B cell (primary cell): Measurements from ENCODE around the gene FBXL20. TPM values are rescaled to one million over a fixed set of nuclear protein-coding genes. Genes with fewer than 3 reads are reported as not detected.

Experiments used
- ATAC-seq: fragments of 200-7000 bp; cut with Tn5 transposase; one replicate; pipeline ENCODE4 v1.10.0; 2021; ENCODE audit warnings: low read depth, mild to moderate bottlenecking, moderate number of reproducible peaks, moderate library complexity
- CTCF ChIA-PET: fragments of 350-600 bp; sonication (Branson Sonifier 250); formaldehyde crosslinking; loops from one replicate; lab custom pipeline; 2021; ENCODE audit warnings: antibody characterized with exemption, inconsistent platforms; lab: Charles Lee
- POLR2A ChIA-PET: fragments of 350-600 bp; sonication (Branson Sonifier 250); formaldehyde crosslinking; loops from one replicate; lab custom pipeline; 2021; ENCODE audit warnings: antibody characterized with exemption; lab: Charles Lee
- DNase-seq: peaks from one replicate; pipeline ENCODE4 v3.0.0; 2013
- H2AFZ ChIP-seq: 2 replicates; pipeline ENCODE4 v1.6.1; 2012; ENCODE audit warnings: mild to moderate bottlenecking, low read depth, low read length; ENCODE audit not compliant: insufficient read depth, poor library complexity, severe bottlenecking
- H3K27ac ChIP-seq, 2 donors: 1 replicate in 1 of 2; 2 replicates in 1 of 2; pipeline ENCODE4 v1.5.1; 2012 to 2013; ENCODE audit warnings: low read length in 2 of 2, mild to moderate bottlenecking in 2 of 2, moderate library complexity in 1 of 2
- H3K27me3 ChIP-seq, 4 experiments: fragments of 200-600 bp in 1 of 4; sonication (generic) in 1 of 4; replicated peaks in 1 of 4; 1 replicate in 2 of 4; 2 replicates in 2 of 4; pipeline versions ENCODE4 v1.6.1 to v1.7.0; 2013 to 2016; ENCODE audit warnings: low read length in 3 of 4, mild to moderate bottlenecking in 2 of 4, mixed read lengths in 1 of 4, moderate library complexity in 1 of 4; ENCODE audit not compliant: insufficient read depth in 4 of 4, control insufficient read depth in 3 of 4; ENCODE audit errors: control extremely low read depth in 1 of 4
- H3K36me3 ChIP-seq, 2 experiments: replicated peaks in 1 of 2; 1 replicate in 1 of 2; 2 replicates in 1 of 2; pipeline versions ENCODE4 v1.6.1 to v1.7.1; 2013; ENCODE audit warnings: low read length in 1 of 2; ENCODE audit not compliant: insufficient read depth in 2 of 2, control insufficient read depth in 1 of 2; ENCODE audit errors: control extremely low read depth in 1 of 2, extremely low read depth in 1 of 2
- H3K4me1 ChIP-seq, 2 donors: fragments of 200-600 bp in 1 of 2; sonication (generic) in 1 of 2; 1 replicate in 1 of 2; 2 replicates in 1 of 2; pipeline versions ENCODE4 v1.5.1 to v1.6.1; 2013 to 2017; ENCODE audit warnings: low read length in 2 of 2; ENCODE audit not compliant: control insufficient read depth in 2 of 2, insufficient read depth in 2 of 2
- H3K4me2 ChIP-seq: replicated peaks from 2 replicates; pipeline ENCODE3; 2012; ENCODE audit warnings: mild to moderate bottlenecking, low read depth, low read length; ENCODE audit not compliant: poor library complexity, severe bottlenecking
- H3K4me3 ChIP-seq, 5 experiments: fragments of 200-600 bp in 1 of 5; sonication (generic) in 1 of 5; 1 replicate in 3 of 5; 2 replicates in 2 of 5; pipeline versions ENCODE4 v1.5.1 to v1.7.0; 2011 to 2016; ENCODE audit warnings: low read length in 4 of 5, mild to moderate bottlenecking in 4 of 5, low read depth in 2 of 5, control low read depth in 1 of 5, moderate library complexity in 1 of 5; ENCODE audit not compliant: insufficient read depth in 1 of 5; ENCODE audit errors: control extremely low read depth in 1 of 5, extremely low read depth in 1 of 5
- H3K79me2 ChIP-seq: fragments of 200-600 bp; sonication (generic); one replicate; pipeline ENCODE4 v1.6.0; 2016; ENCODE audit warnings: low read length; ENCODE audit not compliant: control insufficient read depth, insufficient read depth
- H3K9ac ChIP-seq: fragments of 200-600 bp; sonication (generic); 2 replicates; pipeline ENCODE4 v1.6.1; 2017; ENCODE audit warnings: mild to moderate bottlenecking, low read length, moderate library complexity
- H3K9me3 ChIP-seq, 3 donors: one replicate each; pipeline versions ENCODE4 v1.6.1 to v1.7.1; 2013; ENCODE audit warnings: low read length in 2 of 3; ENCODE audit not compliant: control insufficient read depth in 2 of 3, insufficient read depth in 1 of 3; ENCODE audit errors: control extremely low read depth in 1 of 3
- H4K20me1 ChIP-seq: 2 replicates; pipeline ENCODE4 v1.6.0; 2012; ENCODE audit warnings: mild to moderate bottlenecking, low read length; ENCODE audit not compliant: insufficient read depth, control insufficient read depth, poor library complexity, severe bottlenecking
- H3K27ac Mint-ChIP-seq: one replicate; pipeline ENCODE4 v1.8.0; 2021; ENCODE audit warnings: mixed read lengths
- H3K27me3 Mint-ChIP-seq: one replicate; pipeline ENCODE4 v1.8.0; 2021; ENCODE audit warnings: mixed read lengths
- H3K4me1 Mint-ChIP-seq: one replicate; pipeline ENCODE4 v1.8.0; 2021; ENCODE audit warnings: mixed read lengths
- H3K4me3 Mint-ChIP-seq: one replicate; pipeline ENCODE4 v1.8.0; 2021; ENCODE audit warnings: mixed read lengths
- H3K9me3 Mint-ChIP-seq: one replicate; pipeline ENCODE4 v1.8.0; 2022; ENCODE audit warnings: mixed read lengths; ENCODE audit not compliant: insufficient read depth
- EZH2 ChIP-seq: IDR thresholded peaks from 2 replicates; pipeline ENCODE4 v1.6.1; 2012; ENCODE audit warnings: borderline replicate concordance, low read depth, mild to moderate bottlenecking, moderate library complexity, low read length; ENCODE audit not compliant: insufficient read depth, poor library complexity, severe bottlenecking
- WGBS: methylation state at CpG from one replicate; pipeline ENCODE4 v1.1.5; 2013; ENCODE audit warnings: missing lambda C conversion rate; ENCODE audit not compliant: insufficient coverage; 5-methylcytosine and 5-hydroxymethylcytosine counted together
- intact Hi-C: fragments of 100-400 bp; cut with micrococcal nuclease; formaldehyde crosslinking; loops from one replicate; pipeline ENCODE4 v1.10.0; 2022
- polyA plus RNA-seq: library from polyadenylated mRNA; depleted of rRNA; stranded (reverse); fragments of >200 nt; gene quantifications from 2 replicates; pipeline ENCODE4 v1.2.3, GENCODE V29; 2012
- total RNA-seq, 2 donors: library from RNA; stranded (reverse); fragments of 120-200 nt in 1 of 2; gene quantifications; 1 replicate in 1 of 2; 2 replicates in 1 of 2; pipeline versions ENCODE4 v1.2.3 to v1.2.4, GENCODE V29; 2013 to 2022
- TF ChIP-seq, protein P1 (sequence below): fragments of 200-600 bp; IDR thresholded peaks from one replicate; pipeline ENCODE4 v1.8.0; 2022; ENCODE audit warnings: antibody characterized with exemption, mild to moderate bottlenecking

Gene FBXL20
- total and polyA plus RNA-seq, 2 donors (not counting 1 experiment from before 2014, with no cell fraction given), result 6.1 to 36.2 TPM

DNA sequence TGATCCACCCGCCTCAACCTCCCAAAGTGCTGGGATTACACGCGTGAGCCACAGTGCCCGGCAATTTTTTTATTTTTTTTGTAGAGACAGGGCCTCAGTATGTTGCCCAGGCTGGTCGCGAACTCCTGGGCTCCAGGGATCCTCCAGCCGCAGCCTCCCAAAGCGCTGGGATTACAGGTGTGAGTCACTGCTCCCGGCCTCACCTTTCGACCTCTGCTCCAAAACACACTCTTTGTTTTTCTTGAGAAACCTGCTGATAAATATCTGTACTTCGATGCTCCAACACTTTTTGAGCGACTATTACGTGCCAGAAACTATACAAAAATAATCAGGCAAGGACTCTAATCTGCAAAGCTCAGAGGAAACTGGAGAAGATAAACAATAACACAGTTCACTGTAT is 48.6 kb upstream of the FBXL20 start:
- H3K4me1 ChIP-seq, result peaks cover 13 to 17% of the 10 kb centered on the region in 2 donors
- no peaks in the 10 kb centered on the region for H3K27me3 ChIP-seq
- ATAC-seq (no peak), DNase-seq (no peak)
- peak overlapping the region; percentile 97 for H3K27ac Mint-ChIP-seq
- H3K4me2 ChIP-seq, result peak overlapping the region; percentile 71
- WGBS, result 95% methylated on average over 13 of the region's 13 CpGs
- no peaks in the 10 kb centered on the region for H3K27me3 Mint-ChIP-seq
- peaks cover 5% of the 10 kb centered on the region for H4K20me1 ChIP-seq
- H3K9me3 ChIP-seq, result no peaks in the 10 kb centered on the region
- H2AFZ ChIP-seq, result no peak overlapping the region
- H3K79me2 ChIP-seq, result peaks cover 47% of the 10 kb centered on the region
- peaks cover 0 to 5% of the 10 kb centered on the region in 2 experiments for H3K36me3 ChIP-seq
- no peaks in the 10 kb centered on the region for H3K9me3 Mint-ChIP-seq
- H3K27ac ChIP-seq, result peak overlapping the region in 1 of 2 donors; percentile 82
- peak overlapping the region; percentile 84 for H3K9ac ChIP-seq
- ChIA-PET POLR2A (interaction anchor here (5.5 kb wide), 1 partner anchor 11 kb away, joined by 90 read pairs; the partner anchor contains the start of gene CDK12), CTCF (interaction anchor here (0.5 to 1.9 kb wide), 2 partner anchors 12 to 19 kb away, joined by 4 to 13 read pairs; partner anchors contain the start of gene CDK12)
- peak overlapping the region in 1 of 5 experiments; percentile 95 for H3K4me3 ChIP-seq
- H3K4me1 Mint-ChIP-seq, result peaks cover 22% of the 10 kb centered on the region
- peak overlapping the region; percentile 92 for H3K4me3 Mint-ChIP-seq
- TF ChIP-seq EZH2, result no peak
- TF ChIP-seq, protein P1, sequence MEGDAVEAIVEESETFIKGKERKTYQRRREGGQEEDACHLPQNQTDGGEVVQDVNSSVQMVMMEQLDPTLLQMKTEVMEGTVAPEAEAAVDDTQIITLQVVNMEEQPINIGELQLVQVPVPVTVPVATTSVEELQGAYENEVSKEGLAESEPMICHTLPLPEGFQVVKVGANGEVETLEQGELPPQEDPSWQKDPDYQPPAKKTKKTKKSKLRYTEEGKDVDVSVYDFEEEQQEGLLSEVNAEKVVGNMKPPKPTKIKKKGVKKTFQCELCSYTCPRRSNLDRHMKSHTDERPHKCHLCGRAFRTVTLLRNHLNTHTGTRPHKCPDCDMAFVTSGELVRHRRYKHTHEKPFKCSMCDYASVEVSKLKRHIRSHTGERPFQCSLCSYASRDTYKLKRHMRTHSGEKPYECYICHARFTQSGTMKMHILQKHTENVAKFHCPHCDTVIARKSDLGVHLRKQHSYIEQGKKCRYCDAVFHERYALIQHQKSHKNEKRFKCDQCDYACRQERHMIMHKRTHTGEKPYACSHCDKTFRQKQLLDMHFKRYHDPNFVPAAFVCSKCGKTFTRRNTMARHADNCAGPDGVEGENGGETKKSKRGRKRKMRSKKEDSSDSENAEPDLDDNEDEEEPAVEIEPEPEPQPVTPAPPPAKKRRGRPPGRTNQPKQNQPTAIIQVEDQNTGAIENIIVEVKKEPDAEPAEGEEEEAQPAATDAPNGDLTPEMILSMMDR, result no peak
- intact Hi-C loops, result loop anchor here (2.0 to 5.0 kb wide), 2 partner anchors 47 to 477 kb away; partner anchors contain the start of genes LRRC3C and ORMDL3

DNA sequence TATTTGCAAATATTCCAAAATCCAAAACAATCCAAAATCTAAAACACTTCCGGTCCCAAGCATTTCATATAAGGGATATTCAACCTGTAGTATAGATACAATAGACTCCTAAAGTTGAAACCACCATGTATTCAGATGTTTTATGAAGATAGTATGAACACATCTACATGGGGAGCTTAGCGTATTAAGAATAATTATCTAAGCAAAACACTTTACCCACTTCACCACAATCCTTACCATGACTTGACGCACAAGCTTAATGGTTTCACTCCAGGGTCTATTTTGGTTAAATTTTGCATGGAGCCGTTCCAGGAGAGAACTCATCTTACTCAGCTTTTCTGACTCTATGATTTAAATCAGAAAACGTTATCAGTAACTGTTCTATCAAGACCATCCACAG is 46.1 kb upstream of the FBXL20 start:
- H3K4me2 ChIP-seq, result no peak overlapping the region
- no peak overlapping the region for H3K4me3 ChIP-seq
- H2AFZ ChIP-seq, result no peak overlapping the region
- ChIA-PET CTCF (interaction anchor here (0.6 kb wide), 1 partner anchor 28 kb away, joined by 3 read pairs; no protein-coding TSS in a partner anchor), POLR2A (interaction anchor here (0.7 kb wide), 1 partner anchor 1109 kb away, joined by 8 read pairs; no protein-coding TSS in a partner anchor)
- peaks cover 23% of the 10 kb centered on the region for H3K4me1 Mint-ChIP-seq
- H3K27me3 Mint-ChIP-seq, result no peaks in the 10 kb centered on the region
- no peaks in the 10 kb centered on the region for H3K9me3 ChIP-seq
- no peak overlapping the region for H3K27ac ChIP-seq
- H3K9ac ChIP-seq, result no peak overlapping the region
- no CpG with 5 or more reads among the region's 5 CpGs for WGBS
- H3K27me3 ChIP-seq, result no peaks in the 10 kb centered on the region
- DNase-seq (no peak), ATAC-seq (no peak)
- intact Hi-C loops, result no loop called here
- H3K9me3 Mint-ChIP-seq, result no peaks in the 10 kb centered on the region
- H3K27ac Mint-ChIP-seq, result no peak overlapping the region
- TF ChIP-seq, protein P1, result no peak
- TF ChIP-seq EZH2, result no peak
- H3K79me2 ChIP-seq, result peaks cover 53% of the 10 kb centered on the region
- peaks cover 8 to 18% of the 10 kb centered on the region in 2 experiments for H3K36me3 ChIP-seq
- H4K20me1 ChIP-seq, result peaks cover 5% of the 10 kb centered on the region
- H3K4me3 Mint-ChIP-seq, result no peak overlapping the region
- peaks cover 13 to 17% of the 10 kb centered on the region in 2 donors for H3K4me1 ChIP-seq
